ENCODE results near the gene GPT2.

The GPT2 gene

DNA sequence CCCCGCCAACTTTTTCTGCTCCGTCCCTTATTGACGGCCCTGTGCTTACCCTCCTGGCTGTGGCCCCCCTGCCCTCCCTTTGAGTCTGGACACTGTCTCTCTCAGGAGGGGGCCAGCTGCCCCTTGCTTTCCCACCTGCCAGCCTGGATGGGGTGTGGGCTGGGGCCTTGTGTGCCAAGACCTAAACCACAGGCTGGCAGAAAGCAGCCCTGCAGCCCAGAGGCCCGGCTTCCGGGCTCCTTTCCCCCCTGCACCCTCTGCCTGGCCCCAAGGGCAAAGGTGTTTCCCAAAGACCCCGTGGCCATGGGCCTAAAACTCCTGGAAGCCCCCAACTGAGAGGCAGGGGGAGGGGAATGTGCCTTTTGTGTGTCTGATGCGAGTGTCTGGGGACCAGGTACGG is 17.5 kb downstream of the GPT2 start:
- Histone ChIP-seq H3K4me1 (ENCODE audit: insufficient read depth, low read length) (no peaks in the 10 kb centered on the region), H3K9ac (ENCODE audit: low read depth, low read length) (no peak overlapping the region), H3K27me3 (ENCODE audit: insufficient read depth, low read length) (no peaks in the 10 kb centered on the region), H3K36me3 (ENCODE audit: insufficient read depth, low read depth, low read length) (peaks cover 78% of the 10 kb centered on the region), H3K27ac (ENCODE audit: low read length) (no peak overlapping the region), H3K9me3 (ENCODE audit: insufficient read depth, low read depth, low read length) (no peaks in the 10 kb centered on the region), H3K4me3 (ENCODE audit: low read length) (no peak overlapping the region)

GRCh38 chr16:46903255-46903905 is 19.2 kb downstream of the GPT2 start:
- no peaks in the 10 kb centered on the region for H3K4me1 ChIP-seq (ENCODE audit: insufficient read depth, low read length)
- H3K36me3 ChIP-seq (ENCODE audit: insufficient read depth, low read depth, low read length): peaks cover 76% of the 10 kb centered on the region
- H3K9me3 ChIP-seq (ENCODE audit: insufficient read depth, low read depth, low read length): no peaks in the 10 kb centered on the region
- no peak overlapping the region for H3K27ac ChIP-seq (ENCODE audit: low read length)
- H3K9ac ChIP-seq (ENCODE audit: low read depth, low read length): no peak overlapping the region
- H3K27me3 ChIP-seq (ENCODE audit: insufficient read depth, low read length): no peaks in the 10 kb centered on the region
- no peak overlapping the region for H3K4me3 ChIP-seq (ENCODE audit: low read length)

- Histone ChIP-seq H3K9me3 (ENCODE audit: insufficient read depth, low read depth, low read length) (no peaks in the 10 kb centered on the region), H3K36me3 (ENCODE audit: insufficient read depth, low read depth, low read length) (peaks cover 72% of the 10 kb centered on the region), H3K4me3 (ENCODE audit: low read length) (no peak overlapping the region)
These were observed 20.3 kb downstream of the GPT2 start for GRCh38 chr16:46904471-46904870.

GRCh38 chr16:46906360-46907060 is 22.3 kb downstream of the GPT2 start:
- Histone ChIP-seq H3K27me3 (ENCODE audit: insufficient read depth, low read length) (no peaks in the 10 kb centered on the region), H3K4me3 (ENCODE audit: low read length) (no peak overlapping the region), H3K36me3 (ENCODE audit: insufficient read depth, low read depth, low read length) (peaks cover 72% of the 10 kb centered on the region), H3K9me3 (ENCODE audit: insufficient read depth, low read depth, low read length) (no peaks in the 10 kb centered on the region), H3K9ac (ENCODE audit: low read depth, low read length) (no peak overlapping the region), H3K27ac (ENCODE audit: low read length) (no peak overlapping the region), H3K4me1 (ENCODE audit: insufficient read depth, low read length) (no peaks in the 10 kb centered on the region)

More at GRCh38 chr16:46904471-46904870, 20.3 kb downstream of the GPT2 start:
- no peaks in the 10 kb centered on the region for H3K27me3 ChIP-seq (ENCODE audit: insufficient read depth, low read length)
- H3K9ac ChIP-seq (ENCODE audit: low read depth, low read length): no peak overlapping the region
- no peaks in the 10 kb centered on the region for H3K4me1 ChIP-seq (ENCODE audit: insufficient read depth, low read length)
- no peak overlapping the region for H3K27ac ChIP-seq (ENCODE audit: low read length)

DNA sequence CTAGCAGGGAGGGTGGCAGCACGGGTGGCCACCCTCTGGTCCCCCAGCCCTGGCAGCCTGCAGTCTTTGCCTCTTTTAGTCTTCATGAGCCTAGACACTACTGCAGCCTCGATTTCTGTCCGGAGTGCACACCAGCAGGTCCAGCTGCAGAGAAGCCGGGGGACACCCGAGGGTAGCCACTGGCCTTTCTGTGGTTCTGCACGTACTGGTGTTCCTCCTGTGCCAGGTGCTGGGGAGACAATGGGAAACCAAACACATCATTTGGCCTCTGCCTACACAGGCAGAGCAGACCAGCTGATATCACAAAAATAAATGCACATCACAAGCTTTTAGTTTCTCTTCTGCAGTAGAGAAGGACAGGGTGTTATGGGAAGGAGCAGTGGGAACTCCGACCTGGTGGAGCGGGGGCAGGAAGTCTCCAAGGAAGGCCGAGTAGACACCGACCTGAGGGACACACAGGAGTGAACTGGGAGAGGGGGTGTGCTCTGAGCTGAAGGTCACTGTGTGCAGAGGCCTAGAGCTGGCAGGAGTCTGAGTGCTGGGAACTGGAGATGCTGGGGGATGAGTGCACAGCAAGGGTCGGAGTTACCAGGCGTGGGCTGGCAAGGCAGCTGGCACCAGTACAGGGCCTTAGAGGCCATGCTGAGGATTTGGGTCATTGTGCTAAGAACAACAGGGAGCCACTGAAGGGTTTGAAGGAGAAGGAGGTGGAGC is 23.1 kb downstream of the GPT2 start:
- Histone ChIP-seq H3K9me3 (ENCODE audit: insufficient read depth, low read depth, low read length) (no peaks in the 10 kb centered on the region), H3K27me3 (ENCODE audit: insufficient read depth, low read length) (no peaks in the 10 kb centered on the region), H3K27ac (ENCODE audit: low read length) (no peak overlapping the region), H3K9ac (ENCODE audit: low read depth, low read length) (no peak overlapping the region), H3K4me3 (ENCODE audit: low read length) (no peak overlapping the region), H3K36me3 (ENCODE audit: insufficient read depth, low read depth, low read length) (peaks cover 74% of the 10 kb centered on the region), H3K4me1 (ENCODE audit: insufficient read depth, low read length) (no peaks in the 10 kb centered on the region)

- Histone ChIP-seq H3K9ac (ENCODE audit: low read depth, low read length) (no peak overlapping the region), H3K36me3 (ENCODE audit: insufficient read depth, low read depth, low read length) (peaks cover 79% of the 10 kb centered on the region), H3K27me3 (ENCODE audit: insufficient read depth, low read length) (no peaks in the 10 kb centered on the region), H3K9me3 (ENCODE audit: insufficient read depth, low read depth, low read length) (no peaks in the 10 kb centered on the region), H3K4me3 (ENCODE audit: low read length) (no peak overlapping the region), H3K4me1 (ENCODE audit: insufficient read depth, low read length) (no peaks in the 10 kb centered on the region), H3K27ac (ENCODE audit: low read length) (no peak overlapping the region)
These were observed 24.6 kb downstream of the GPT2 start for GRCh38 chr16:46908540-46909372.

DNA sequence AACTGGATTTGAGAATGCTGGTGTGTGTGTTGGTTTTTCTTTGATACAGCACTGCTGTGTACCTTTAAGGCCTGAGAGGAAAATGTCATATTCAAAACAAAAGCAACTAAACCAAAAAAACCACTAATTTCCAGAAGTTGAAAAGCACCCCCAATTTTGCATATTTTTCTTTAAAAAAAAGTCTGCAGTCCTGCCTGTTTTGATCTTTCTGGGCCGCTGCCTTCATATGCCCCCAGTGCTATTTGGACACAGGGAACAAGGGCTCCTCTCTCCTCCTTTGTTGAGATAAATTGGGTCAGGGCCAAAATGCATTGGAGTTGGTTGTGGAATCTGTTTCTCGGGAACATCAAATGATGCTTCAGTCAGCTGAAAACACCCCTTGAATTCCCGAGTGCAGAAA is 26.9 kb downstream of the GPT2 start:
- no peak overlapping the region for H3K4me3 ChIP-seq (ENCODE audit: low read length)
- H3K9me3 ChIP-seq (ENCODE audit: insufficient read depth, low read depth, low read length): no peaks in the 10 kb centered on the region
- no peak overlapping the region for H3K27ac ChIP-seq (ENCODE audit: low read length)
- H3K4me1 ChIP-seq (ENCODE audit: insufficient read depth, low read length): no peaks in the 10 kb centered on the region
- H3K9ac ChIP-seq (ENCODE audit: low read depth, low read length): no peak overlapping the region
- peaks cover 83% of the 10 kb centered on the region for H3K36me3 ChIP-seq (ENCODE audit: insufficient read depth, low read depth, low read length)
- no peaks in the 10 kb centered on the region for H3K27me3 ChIP-seq (ENCODE audit: insufficient read depth, low read length)

DNA sequence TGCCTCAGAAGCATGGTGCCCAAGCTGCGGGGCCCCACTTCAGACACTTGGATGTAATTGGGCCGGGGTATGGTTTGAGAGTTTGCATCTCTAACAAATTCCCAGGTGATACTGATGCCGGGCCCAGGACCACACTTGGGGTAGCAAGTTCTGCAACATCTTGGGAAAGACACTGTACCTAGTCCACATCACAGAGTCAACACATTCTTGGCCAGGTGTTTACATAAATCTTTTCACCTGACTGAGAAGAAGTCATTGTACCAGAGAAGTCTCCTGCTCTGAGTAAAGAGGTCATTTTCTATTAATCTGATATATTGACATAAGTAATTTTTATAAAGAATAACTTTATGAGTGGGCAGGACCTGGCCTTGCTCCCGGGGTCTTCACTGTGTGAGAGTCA is 27.5 kb downstream of the GPT2 start:
- no peaks in the 10 kb centered on the region for H3K4me1 ChIP-seq (ENCODE audit: insufficient read depth, low read length)
- H3K27ac ChIP-seq (ENCODE audit: low read length): no peak overlapping the region

GRCh38 chr16:46914556-46915201 is 30.5 kb downstream of the GPT2 start:
- Histone ChIP-seq H3K9ac (ENCODE audit: low read depth, low read length) (no peak overlapping the region), H3K36me3 (ENCODE audit: insufficient read depth, low read depth, low read length) (peaks cover 96% of the 10 kb centered on the region), H3K27ac (ENCODE audit: low read length) (no peak overlapping the region), H3K4me3 (ENCODE audit: low read length) (no peak overlapping the region), H3K27me3 (ENCODE audit: insufficient read depth, low read length) (no peaks in the 10 kb centered on the region), H3K4me1 (ENCODE audit: insufficient read depth, low read length) (no peaks in the 10 kb centered on the region), H3K9me3 (ENCODE audit: insufficient read depth, low read depth, low read length) (no peaks in the 10 kb centered on the region)

More for the DNA sequence above, 27.5 kb downstream of the GPT2 start:
- H3K4me3 ChIP-seq (ENCODE audit: low read length): no peak overlapping the region
- no peak overlapping the region for H3K9ac ChIP-seq (ENCODE audit: low read depth, low read length)
- no peaks in the 10 kb centered on the region for H3K9me3 ChIP-seq (ENCODE audit: insufficient read depth, low read depth, low read length)
- H3K27me3 ChIP-seq (ENCODE audit: insufficient read depth, low read length): no peaks in the 10 kb centered on the region
- peaks cover 81% of the 10 kb centered on the region for H3K36me3 ChIP-seq (ENCODE audit: insufficient read depth, low read depth, low read length)

DNA sequence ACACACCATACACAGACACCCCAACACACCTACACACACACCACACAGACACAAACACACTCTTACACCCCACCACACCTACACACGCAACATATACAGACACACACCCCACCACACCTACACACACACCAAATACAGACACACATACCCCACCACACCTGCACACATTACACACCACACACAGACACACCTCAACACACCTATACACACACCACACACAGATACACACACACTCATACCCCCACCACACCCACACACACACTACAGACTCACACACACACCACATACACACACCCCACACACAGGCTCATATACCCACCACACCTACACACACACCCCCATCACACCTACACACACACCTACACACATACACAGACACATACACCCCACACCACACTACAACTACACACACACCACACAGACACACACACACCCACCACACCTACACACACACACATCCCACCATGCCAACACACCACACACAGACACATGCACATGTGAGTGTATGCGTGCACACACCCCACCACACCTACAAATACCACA is 31.4 kb downstream of the GPT2 start:
- H3K36me3 ChIP-seq (ENCODE audit: insufficient read depth, low read depth, low read length): peaks cover 96% of the 10 kb centered on the region
- H3K9ac ChIP-seq (ENCODE audit: low read depth, low read length): no peak overlapping the region
- H3K4me1 ChIP-seq (ENCODE audit: insufficient read depth, low read length): no peaks in the 10 kb centered on the region
- no peak overlapping the region for H3K27ac ChIP-seq (ENCODE audit: low read length)
- no peaks in the 10 kb centered on the region for H3K27me3 ChIP-seq (ENCODE audit: insufficient read depth, low read length)
- H3K9me3 ChIP-seq (ENCODE audit: insufficient read depth, low read depth, low read length): no peaks in the 10 kb centered on the region
- H3K4me3 ChIP-seq (ENCODE audit: low read length): no peak overlapping the region

GRCh38 chr16:46916980-46917379 is 32.8 kb downstream of the GPT2 start:
- Histone ChIP-seq H3K4me1 (ENCODE audit: insufficient read depth, low read length) (no peaks in the 10 kb centered on the region), H3K9ac (ENCODE audit: low read depth, low read length) (no peak overlapping the region), H3K27ac (ENCODE audit: low read length) (no peak overlapping the region), H3K9me3 (ENCODE audit: insufficient read depth, low read depth, low read length) (no peaks in the 10 kb centered on the region), H3K36me3 (ENCODE audit: insufficient read depth, low read depth, low read length) (peaks cover 96% of the 10 kb centered on the region), H3K27me3 (ENCODE audit: insufficient read depth, low read length) (no peaks in the 10 kb centered on the region), H3K4me3 (ENCODE audit: low read length) (no peak overlapping the region)

Data from iPS-20b (cell line).